Fibroblast of peridontal ligament (primary cell): Measurements from ENCODE around the gene LRRFIP1.
"Not testable (repeated sequence)": the region's sequence is repeated elsewhere in the genome, so short reads cannot be mapped to it uniquely, and the experiment has no call there.

Experiments used
- DNase-seq: peaks from one replicate; pipeline ENCODE4 v3.0.0-alpha.2; 2010; ENCODE audit errors: extremely low read depth

Gene LRRFIP1

GRCh38 chr2:237597196-237598145 is 29.9 kb upstream of the LRRFIP1 start:
- no peak for DNase-seq

GRCh38 chr2:237598468-237599208 is 28.7 kb upstream of the LRRFIP1 start:
- DNase-seq = no peak

- DNase-seq = no peak
Observed at GRCh38 chr2:237599465-237600110, 27.8 kb upstream of the LRRFIP1 start.

- peak; percentile 79 for DNase-seq
Observed at GRCh38 chr2:237600205-237600846, 27.1 kb upstream of the LRRFIP1 start.

GRCh38 chr2:237601453-237602116 is 25.8 kb upstream of the LRRFIP1 start:
- DNase-seq = no peak

- DNase-seq = no peak
Observed at GRCh38 chr2:237602409-237602808, 25.0 kb upstream of the LRRFIP1 start.

GRCh38 chr2:237603049-237603717 is 24.2 kb upstream of the LRRFIP1 start:
- DNase-seq = no peak

GRCh38 chr2:237603718-237604362 is 23.5 kb upstream of the LRRFIP1 start:
- peak; percentile 49 for DNase-seq

- no peak for DNase-seq
Observed at GRCh38 chr2:237604391-237604790, 23.0 kb upstream of the LRRFIP1 start.

- DNase-seq = no peak
Observed at GRCh38 chr2:237604960-237605359, 22.4 kb upstream of the LRRFIP1 start.

- not testable (repeated sequence) for DNase-seq
Observed at GRCh38 chr2:237606522-237606921, 20.9 kb upstream of the LRRFIP1 start.

- no peak for DNase-seq
Observed at GRCh38 chr2:237612527-237613357, 14.6 kb upstream of the LRRFIP1 start.

GRCh38 chr2:237613679-237614078 is 13.7 kb upstream of the LRRFIP1 start:
- no peak for DNase-seq

- DNase-seq = no peak
Observed at GRCh38 chr2:237614151-237614720, 13.2 kb upstream of the LRRFIP1 start.

GRCh38 chr2:237615631-237616249 is 11.6 kb upstream of the LRRFIP1 start:
- DNase-seq = no peak

GRCh38 chr2:237616373-237616733 is 11.0 kb upstream of the LRRFIP1 start:
- DNase-seq = no peak

- DNase-seq = peak; percentile 93
Observed at GRCh38 chr2:237616734-237617586, 10.4 kb upstream of the LRRFIP1 start.

- DNase-seq = no peak
Observed at GRCh38 chr2:237617587-237617982, 9.8 kb upstream of the LRRFIP1 start.
